OCI-LY1 (cell line): ENCODE results near the gene MAFB.

Source experiments
- EZH2 ChIP-seq: fragments of 200-600 bp; sonication (generic), shearing (Covaris generic); IDR thresholded peaks from 2 replicates; pipeline ENCODE4 v1.8.0; 2017; ENCODE audit warnings: borderline replicate concordance, mixed run types, mild to moderate bottlenecking, antibody characterized with exemption, low read length, moderate library complexity, mixed read lengths
- TF ChIP-seq, protein P1 (sequence below): fragments of 200-600 bp; sonication (generic), shearing (Covaris generic); IDR thresholded peaks from 2 replicates; pipeline ENCODE4 v1.5.1; 2017; ENCODE audit warnings: mild to moderate bottlenecking, antibody characterized with exemption, low read length, moderate library complexity, mixed read lengths

- TF ChIP-seq, protein P1, sequence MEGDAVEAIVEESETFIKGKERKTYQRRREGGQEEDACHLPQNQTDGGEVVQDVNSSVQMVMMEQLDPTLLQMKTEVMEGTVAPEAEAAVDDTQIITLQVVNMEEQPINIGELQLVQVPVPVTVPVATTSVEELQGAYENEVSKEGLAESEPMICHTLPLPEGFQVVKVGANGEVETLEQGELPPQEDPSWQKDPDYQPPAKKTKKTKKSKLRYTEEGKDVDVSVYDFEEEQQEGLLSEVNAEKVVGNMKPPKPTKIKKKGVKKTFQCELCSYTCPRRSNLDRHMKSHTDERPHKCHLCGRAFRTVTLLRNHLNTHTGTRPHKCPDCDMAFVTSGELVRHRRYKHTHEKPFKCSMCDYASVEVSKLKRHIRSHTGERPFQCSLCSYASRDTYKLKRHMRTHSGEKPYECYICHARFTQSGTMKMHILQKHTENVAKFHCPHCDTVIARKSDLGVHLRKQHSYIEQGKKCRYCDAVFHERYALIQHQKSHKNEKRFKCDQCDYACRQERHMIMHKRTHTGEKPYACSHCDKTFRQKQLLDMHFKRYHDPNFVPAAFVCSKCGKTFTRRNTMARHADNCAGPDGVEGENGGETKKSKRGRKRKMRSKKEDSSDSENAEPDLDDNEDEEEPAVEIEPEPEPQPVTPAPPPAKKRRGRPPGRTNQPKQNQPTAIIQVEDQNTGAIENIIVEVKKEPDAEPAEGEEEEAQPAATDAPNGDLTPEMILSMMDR: no peak
- TF ChIP-seq EZH2: no peak
Observed at GRCh38 chr20:40641809-40642208, 47.2 kb downstream of the MAFB start.
